Smooth muscle cell (in vitro differentiated cells): ENCODE results near the gene MUTYH. TPM values are rescaled to one million over a fixed set of nuclear protein-coding genes. Genes with fewer than 3 reads are reported as not detected.
A peak's percentile ranks its signal among the peaks of the same experiment; 100 is the strongest.

Source experiments
- DNase-seq: peaks from one replicate; lab custom pipeline; 2025; ENCODE audit not compliant: unreplicated experiment; lab: John Stamatoyannopoulos, UW
- H2AFZ ChIP-seq: fragments of 200-600 bp; sonication (generic); 2 replicates; pipeline ENCODE4 v1.6.0; 2016; ENCODE audit warnings: antibody characterized with exemption, low read depth, mild to moderate bottlenecking
- H3F3A ChIP-seq: fragments of 200-600 bp; sonication (generic); 2 replicates; pipeline ENCODE4 v1.6.0; 2017; ENCODE audit warnings: antibody characterized with exemption, low read depth
- H3K27ac ChIP-seq: fragments of 200-600 bp; sonication (generic); 2 replicates; pipeline ENCODE4 v1.5.1; 2016; ENCODE audit warnings: low read depth, mild to moderate bottlenecking
- H3K27me3 ChIP-seq: fragments of 200-600 bp; sonication (generic); 2 replicates; pipeline ENCODE4 v1.6.1; 2016; ENCODE audit warnings: low read depth, mild to moderate bottlenecking
- H3K36me3 ChIP-seq: fragments of 200-600 bp; sonication (generic); 2 replicates; pipeline ENCODE4 v1.5.1; 2016; ENCODE audit warnings: low read depth
- H3K4me1 ChIP-seq: fragments of 200-600 bp; sonication (generic); 2 replicates; pipeline ENCODE4 v1.5.1; 2016; ENCODE audit warnings: low read depth
- H3K4me2 ChIP-seq: fragments of 200-600 bp; sonication (generic); 2 replicates; pipeline ENCODE4 v1.6.0; 2016; ENCODE audit warnings: mild to moderate bottlenecking
- H3K4me3 ChIP-seq: fragments of 200-600 bp; sonication (generic); 2 replicates; pipeline ENCODE4 v1.5.1; 2016; ENCODE audit warnings: mild to moderate bottlenecking
- H3K79me2 ChIP-seq: fragments of 200-600 bp; sonication (generic); 2 replicates; pipeline ENCODE4 v1.6.0; 2016; ENCODE audit warnings: low read depth, mild to moderate bottlenecking
- H3K9ac ChIP-seq: fragments of 200-600 bp; sonication (generic); 2 replicates; pipeline ENCODE4 v1.6.0; 2016; ENCODE audit warnings: low read depth
- H3K9me3 ChIP-seq: fragments of 200-600 bp; sonication (generic); replicated peaks from 2 replicates; pipeline ENCODE4 v1.5.1; 2016; ENCODE audit warnings: low read depth
- H4K20me1 ChIP-seq: fragments of 200-600 bp; sonication (generic); 2 replicates; pipeline ENCODE4 v1.6.0; 2016; ENCODE audit warnings: low read depth
- WGBS: methylation state at CpG from one replicate; pipeline ENCODE4 v1.1.7; 2016; ENCODE audit warnings: low lambda C conversion rate; 5-methylcytosine and 5-hydroxymethylcytosine counted together
- polyA plus RNA-seq: library from polyadenylated mRNA; unstranded; fragments of >200 nt; fragmentation: Nextera tagmentation; extraction: Ambion mirVana; gene quantifications from 2 replicates; pipeline ENCODE4 v1.2.1, GENCODE V29; 2016
- total RNA-seq: library from RNA; depleted of rRNA; stranded (reverse); fragments of >200 nt; gene quantifications from 2 replicates; pipeline ENCODE4 v1.2.3, GENCODE V29; 2014
- TF ChIP-seq, protein P1 (sequence below): fragments of 200-600 bp; sonication (generic); IDR thresholded peaks from 2 replicates; pipeline ENCODE4 v1.5.1; 2017; ENCODE audit warnings: borderline replicate concordance, mild to moderate bottlenecking, antibody characterized with exemption; ENCODE audit not compliant: insufficient read depth, poor library complexity, severe bottlenecking

MUTYH gene
- total and polyA plus RNA-seq, 2 experiments from 2014 or later, result 12.1 to 16.5 TPM

DNA sequence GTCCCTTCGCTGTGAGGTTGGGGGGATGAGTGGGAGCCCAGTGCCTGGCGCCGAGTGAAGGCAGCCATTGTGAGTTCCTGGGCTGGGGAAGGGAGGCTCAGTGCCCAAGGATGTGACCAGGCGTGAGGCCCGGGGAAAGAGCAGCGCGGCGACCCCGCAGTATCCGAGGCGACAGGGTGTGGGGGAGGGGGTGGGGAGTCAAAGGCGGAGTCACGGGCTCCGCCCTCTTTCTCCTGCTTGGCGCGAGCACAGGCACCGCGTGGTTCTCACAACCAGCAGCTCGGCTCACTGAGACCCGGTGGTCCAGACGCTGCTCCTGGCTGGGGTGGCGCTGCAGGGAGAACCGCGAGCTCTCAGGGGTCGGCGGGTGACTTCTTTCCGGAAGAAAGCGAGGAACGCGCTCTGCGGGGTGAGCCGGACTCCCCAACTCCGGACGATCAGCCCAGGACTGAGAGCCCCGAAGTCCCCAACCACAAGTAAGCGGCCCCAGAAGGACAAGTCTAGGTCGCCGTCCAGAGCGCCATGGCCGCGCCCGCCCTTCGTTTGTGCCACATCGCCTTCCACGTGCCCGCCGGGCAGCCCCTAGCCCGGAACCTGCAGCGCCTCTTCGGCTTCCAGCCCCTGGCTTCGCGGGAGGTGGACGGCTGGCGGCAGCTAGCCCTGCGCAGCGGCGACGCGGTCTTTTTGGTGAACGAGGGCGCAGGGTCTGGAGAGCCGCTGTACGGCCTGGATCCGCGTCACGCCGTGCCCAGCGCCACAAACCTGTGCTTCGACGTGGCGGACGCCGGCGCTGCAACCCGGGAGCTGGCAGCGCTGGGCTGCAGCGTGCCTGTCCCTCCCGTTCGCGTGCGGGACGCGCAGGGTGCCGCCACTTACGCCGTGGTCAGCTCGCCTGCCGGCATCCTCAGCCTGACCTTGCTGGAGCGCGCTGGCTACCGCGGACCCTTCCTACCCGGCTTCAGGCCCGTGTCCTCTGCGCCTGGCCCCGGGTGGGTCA lies 13.3 kb downstream of the MUTYH start, which contains the start of gene HPDL:
HPDL (plus strand) TSS at position 269 of the 997 bp plus-strand sequence; CDS start at position 523, 254 bp downstream.
- no peak within 1 kb of the TSS for H3K9ac ChIP-seq
- H3K9me3 ChIP-seq, result no peaks in the 10 kb centered on the region
- no peaks in the 10 kb centered on the region for H3K36me3 ChIP-seq
- H2AFZ ChIP-seq, result peak within 1 kb of the TSS; percentile 10
- WGBS, result 34% methylated on average over 89 of the region's 96 CpGs
- no peaks in the 10 kb centered on the region for H3K27me3 ChIP-seq
- H3K4me1 ChIP-seq, result peaks cover 11% of the 10 kb centered on the region
- peaks cover 3% of the 10 kb centered on the region for H3F3A ChIP-seq
- no peaks in the 10 kb centered on the region for H4K20me1 ChIP-seq
- peak within 1 kb of the TSS; percentile 53 for H3K4me3 ChIP-seq
- peak within 1 kb of the TSS; percentile 84 for H3K4me2 ChIP-seq
- DNase-seq, result no peak
- TF ChIP-seq, protein P1, sequence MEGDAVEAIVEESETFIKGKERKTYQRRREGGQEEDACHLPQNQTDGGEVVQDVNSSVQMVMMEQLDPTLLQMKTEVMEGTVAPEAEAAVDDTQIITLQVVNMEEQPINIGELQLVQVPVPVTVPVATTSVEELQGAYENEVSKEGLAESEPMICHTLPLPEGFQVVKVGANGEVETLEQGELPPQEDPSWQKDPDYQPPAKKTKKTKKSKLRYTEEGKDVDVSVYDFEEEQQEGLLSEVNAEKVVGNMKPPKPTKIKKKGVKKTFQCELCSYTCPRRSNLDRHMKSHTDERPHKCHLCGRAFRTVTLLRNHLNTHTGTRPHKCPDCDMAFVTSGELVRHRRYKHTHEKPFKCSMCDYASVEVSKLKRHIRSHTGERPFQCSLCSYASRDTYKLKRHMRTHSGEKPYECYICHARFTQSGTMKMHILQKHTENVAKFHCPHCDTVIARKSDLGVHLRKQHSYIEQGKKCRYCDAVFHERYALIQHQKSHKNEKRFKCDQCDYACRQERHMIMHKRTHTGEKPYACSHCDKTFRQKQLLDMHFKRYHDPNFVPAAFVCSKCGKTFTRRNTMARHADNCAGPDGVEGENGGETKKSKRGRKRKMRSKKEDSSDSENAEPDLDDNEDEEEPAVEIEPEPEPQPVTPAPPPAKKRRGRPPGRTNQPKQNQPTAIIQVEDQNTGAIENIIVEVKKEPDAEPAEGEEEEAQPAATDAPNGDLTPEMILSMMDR, result no peak
- no peak within 1 kb of the TSS for H3K27ac ChIP-seq
- H3K79me2 ChIP-seq, result no peaks in the 10 kb centered on the region

GRCh38 chr1:45325851-45326506 lies 14.3 kb downstream of the MUTYH start:
- Histone ChIP-seq H3K79me2 (no peaks in the 10 kb centered on the region), H4K20me1 (no peaks in the 10 kb centered on the region), H3K36me3 (no peaks in the 10 kb centered on the region), H3K9me3 (no peaks in the 10 kb centered on the region), H3K27me3 (no peaks in the 10 kb centered on the region), H3F3A (peaks cover 3% of the 10 kb centered on the region), H3K9ac (no peak overlapping the region), H3K4me1 (peaks cover 19% of the 10 kb centered on the region), H3K4me3 (peak overlapping the region; percentile 53), H3K4me2 (peak overlapping the region; percentile 84), H2AFZ (peak overlapping the region; percentile 10), H3K27ac (no peak overlapping the region)
- TF ChIP-seq, protein P1, result no peak
- no peak for DNase-seq
- 67% methylated on average over 6 of the region's 6 CpGs for WGBS

- Histone ChIP-seq H2AFZ (no peak overlapping the region), H3K9me3 (no peaks in the 10 kb centered on the region), H3K4me2 (no peak overlapping the region), H3K4me1 (peaks cover 9% of the 10 kb centered on the region), H3F3A (no peaks in the 10 kb centered on the region), H3K27me3 (no peaks in the 10 kb centered on the region), H4K20me1 (no peaks in the 10 kb centered on the region), H3K36me3 (no peaks in the 10 kb centered on the region), H3K79me2 (no peaks in the 10 kb centered on the region), H3K9ac (no peak overlapping the region), H3K27ac (no peak overlapping the region), H3K4me3 (no peak overlapping the region)
- TF ChIP-seq, protein P1, result no peak
- DNase-seq, result no peak
- WGBS, result 77% methylated on average over 10 of the region's 10 CpGs
Measured at GRCh38 chr1:45322486-45323040, 17.7 kb downstream of the MUTYH start.
